Mesendoderm (in vitro differentiated cells): ENCODE measurements around the gene PTPRM.

Experiments used
- DNase-seq: peaks from one replicate; pipeline ENCODE4 v3.0.0; 2013
- H2AK5ac ChIP-seq: 2 replicates; pipeline ENCODE4 v1.6.1; 2013; ENCODE audit warnings: low read length, inconsistent platforms
- H2BK120ac ChIP-seq: 2 replicates; pipeline ENCODE4 v1.6.1; 2013; ENCODE audit warnings: low read depth, mild to moderate bottlenecking, low read length, moderate library complexity, mixed read lengths
- H2BK15ac ChIP-seq: replicated peaks from 2 replicates; pipeline ENCODE4 v1.6.1; 2013; ENCODE audit warnings: low read depth, mild to moderate bottlenecking, moderate library complexity
- H2BK5ac ChIP-seq: 2 replicates; pipeline ENCODE4 v1.6.1; 2013; ENCODE audit warnings: low read length, inconsistent platforms
- H3K18ac ChIP-seq: 2 replicates; pipeline ENCODE4 v1.6.1; 2013; ENCODE audit warnings: mild to moderate bottlenecking, low read length, mixed read lengths
- H3K23ac ChIP-seq: one replicate; pipeline ENCODE4 v1.6.1; 2013; ENCODE audit warnings: low read length
- H3K27ac ChIP-seq: 2 replicates; pipeline ENCODE4 v1.5.1; 2013; ENCODE audit warnings: low read depth, mild to moderate bottlenecking, inconsistent platforms, low read length, moderate library complexity
- H3K27me3 ChIP-seq: 2 replicates; pipeline ENCODE4 v1.6.1; 2013; ENCODE audit warnings: low read length, control low read depth, mild to moderate bottlenecking, inconsistent platforms; ENCODE audit not compliant: insufficient read depth, poor library complexity
- H3K36me3 ChIP-seq: 2 replicates; pipeline ENCODE4 v1.6.1; 2013; ENCODE audit warnings: low read length, inconsistent platforms; ENCODE audit not compliant: control insufficient read depth, insufficient read depth
- H3K4ac ChIP-seq: one replicate; pipeline ENCODE4 v1.6.1; 2013; ENCODE audit warnings: low read depth, mild to moderate bottlenecking, low read length, moderate library complexity
- H3K4me1 ChIP-seq: 2 replicates; pipeline ENCODE4 v1.6.1; 2013; ENCODE audit warnings: low read depth, low read length, inconsistent platforms; ENCODE audit not compliant: control insufficient read depth
- H3K4me2 ChIP-seq: 2 replicates; pipeline ENCODE4 v1.6.1; 2013; ENCODE audit warnings: low read length
- H3K4me3 ChIP-seq: 2 replicates; pipeline ENCODE4 v1.5.1; 2013; ENCODE audit warnings: mild to moderate bottlenecking, low read length
- H3K56ac ChIP-seq: one replicate; pipeline ENCODE4 v1.6.1; 2013; ENCODE audit warnings: low read length
- H3K79me1 ChIP-seq: 2 replicates; pipeline ENCODE4 v1.6.1; 2013; ENCODE audit warnings: low read length, inconsistent platforms
- H3K79me2 ChIP-seq: 2 replicates; pipeline ENCODE4 v1.6.1; 2013; ENCODE audit warnings: mild to moderate bottlenecking, low read length; ENCODE audit not compliant: control insufficient read depth, insufficient read depth
- H3K9ac ChIP-seq: 2 replicates; pipeline ENCODE4 v1.6.1; 2013; ENCODE audit warnings: low read length, inconsistent platforms
- H4K5ac ChIP-seq: one replicate; pipeline ENCODE4 v1.6.1; 2013; ENCODE audit warnings: low read length
- H4K8ac ChIP-seq: one replicate; pipeline ENCODE4 v1.6.1; 2013; ENCODE audit warnings: low read depth, mild to moderate bottlenecking, control low read depth, low read length, moderate library complexity
- WGBS: extraction: QIAGEN DNeasy Blood & Tissue Kit; methylation state at CpG from one replicate; pipeline ENCODE4 v1.1.7; 2013; ENCODE audit warnings: low lambda C conversion rate, missing lambda C conversion rate; ENCODE audit not compliant: insufficient coverage; ENCODE audit errors: extremely low coverage; 5-methylcytosine and 5-hydroxymethylcytosine counted together

Gene PTPRM

GRCh38 chr18:7918701-7919100 lies 351.6 kb downstream of the PTPRM start:
- Histone ChIP-seq H3K9ac (no peak overlapping the region), H3K4me1 (peaks cover 5% of the 10 kb centered on the region), H4K5ac (no peak overlapping the region), H3K4me3 (no peak overlapping the region), H3K79me1 (no peaks in the 10 kb centered on the region), H2BK120ac (no peak overlapping the region), H4K8ac (no peak overlapping the region), H2BK15ac (no peak overlapping the region), H3K4ac (no peak overlapping the region), H2BK5ac (no peak overlapping the region), H3K4me2 (no peak overlapping the region), H3K27me3 (no peaks in the 10 kb centered on the region), H3K23ac (no peak overlapping the region), H3K27ac (no peak overlapping the region), H3K79me2 (no peaks in the 10 kb centered on the region), H3K36me3 (no peaks in the 10 kb centered on the region), H2AK5ac (no peak overlapping the region), H3K18ac (no peak overlapping the region), H3K56ac (no peak overlapping the region)
- DNase-seq: no peak
- WGBS: no CpG with 5 or more reads among the region's 2 CpGs

DNA sequence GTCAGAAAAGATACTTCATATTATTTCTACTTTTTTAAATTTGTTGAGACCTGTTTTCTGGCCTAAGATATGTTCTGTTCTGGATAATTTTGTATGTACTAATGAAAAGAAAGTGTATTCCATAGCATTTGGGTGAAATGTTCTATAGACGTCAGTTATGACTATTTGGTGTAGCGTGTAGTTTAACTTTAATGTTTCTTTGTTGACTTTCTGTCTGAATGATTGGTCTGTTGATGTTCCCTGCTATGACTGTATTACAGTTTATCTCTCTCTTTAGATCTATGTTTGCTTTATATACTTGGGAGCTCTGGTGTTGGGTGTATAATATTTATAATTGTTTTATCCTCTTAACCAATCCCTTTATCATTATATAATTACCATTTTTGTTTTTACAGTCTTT lies 352.4 kb downstream of the PTPRM start:
- peaks cover 5% of the 10 kb centered on the region for H3K4me1 ChIP-seq
- WGBS: no CpG with 5 or more reads among the region's 2 CpGs
- no peak overlapping the region for H3K27ac ChIP-seq

DNA sequence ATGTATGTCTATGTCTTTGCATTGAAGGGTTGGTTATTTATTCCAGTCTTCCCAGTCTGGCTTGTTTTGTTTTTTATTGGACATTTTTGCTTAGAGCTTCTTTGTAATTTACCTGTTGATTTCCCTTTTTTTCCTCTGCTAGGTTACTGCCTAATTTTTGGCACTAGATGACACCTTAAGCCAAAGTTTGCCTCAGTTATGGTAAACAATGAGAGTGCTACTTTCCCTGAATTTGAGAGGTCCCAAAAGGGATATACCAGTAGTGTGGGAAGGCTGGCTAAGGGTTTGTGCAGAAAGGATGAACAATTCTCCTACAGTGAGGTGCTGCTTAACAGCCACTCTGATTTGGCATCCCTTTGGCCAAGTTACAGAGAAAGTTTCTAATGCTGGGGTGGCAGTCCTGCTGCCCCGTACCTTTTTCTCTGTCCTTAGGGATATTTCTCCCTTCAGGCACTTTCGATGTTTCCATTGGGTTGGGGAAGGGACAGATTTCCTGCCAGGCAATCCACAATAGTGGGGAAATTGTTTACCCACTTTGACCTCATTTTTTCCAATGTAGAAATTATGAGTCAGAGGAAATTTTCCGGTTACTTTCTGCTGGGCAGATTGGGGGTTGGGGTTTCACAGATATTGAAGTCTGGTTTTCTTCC lies 354.9 kb downstream of the PTPRM start:
- H3K4me3 ChIP-seq: no peak overlapping the region

More for the DNA sequence above, 352.4 kb downstream of the PTPRM start:
- Histone ChIP-seq H3K4me3 (no peak overlapping the region), H3K4me2 (no peak overlapping the region), H3K36me3 (no peaks in the 10 kb centered on the region), H4K5ac (no peak overlapping the region), H3K56ac (no peak overlapping the region), H2BK120ac (no peak overlapping the region), H3K23ac (no peak overlapping the region), H2BK5ac (no peak overlapping the region), H3K27me3 (no peaks in the 10 kb centered on the region), H2BK15ac (no peak overlapping the region), H3K18ac (no peak overlapping the region), H3K79me1 (no peaks in the 10 kb centered on the region), H3K79me2 (no peaks in the 10 kb centered on the region), H2AK5ac (no peak overlapping the region), H3K9ac (no peak overlapping the region), H3K4ac (no peak overlapping the region), H4K8ac (no peak overlapping the region)
- DNase-seq: no peak

DNA sequence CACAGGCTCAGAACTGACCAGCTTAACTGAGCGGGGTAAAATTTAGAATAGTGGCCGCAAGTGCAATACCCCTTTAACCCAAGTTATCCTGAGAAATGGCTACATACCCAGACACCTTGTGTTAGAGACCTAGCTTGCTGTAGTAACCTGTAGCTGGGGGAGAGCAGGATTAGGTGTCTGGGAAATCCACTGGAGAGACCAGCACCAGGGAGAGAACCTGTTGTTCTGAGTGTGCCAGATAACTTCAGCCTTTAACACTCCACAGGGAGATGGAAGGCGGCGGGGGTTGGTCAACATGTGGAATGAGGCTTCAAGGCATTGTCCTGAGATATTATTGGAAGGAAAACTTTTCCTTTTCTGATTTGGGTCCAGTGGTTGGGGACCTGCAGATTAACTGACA lies 356.0 kb downstream of the PTPRM start:
- Histone ChIP-seq H2BK120ac (no peak overlapping the region), H2AK5ac (no peak overlapping the region), H3K18ac (no peak overlapping the region), H3K36me3 (no peaks in the 10 kb centered on the region), H3K27me3 (no peaks in the 10 kb centered on the region), H2BK15ac (no peak overlapping the region), H2BK5ac (no peak overlapping the region), H3K4ac (no peak overlapping the region), H3K4me3 (no peak overlapping the region), H3K9ac (no peak overlapping the region), H4K5ac (no peak overlapping the region), H3K4me1 (peaks cover 5% of the 10 kb centered on the region), H3K23ac (no peak overlapping the region), H3K27ac (no peak overlapping the region), H4K8ac (no peak overlapping the region), H3K79me1 (no peaks in the 10 kb centered on the region), H3K56ac (no peak overlapping the region), H3K79me2 (no peaks in the 10 kb centered on the region), H3K4me2 (no peak overlapping the region)
- no CpG with 5 or more reads among the region's 4 CpGs for WGBS
- peak; percentile 57 for DNase-seq

More for the DNA sequence above, 354.9 kb downstream of the PTPRM start:
- no peak for DNase-seq
- Histone ChIP-seq H3K36me3 (no peaks in the 10 kb centered on the region), H3K4me2 (no peak overlapping the region), H3K27me3 (no peaks in the 10 kb centered on the region), H3K18ac (no peak overlapping the region), H3K23ac (no peak overlapping the region), H3K27ac (no peak overlapping the region), H3K79me1 (no peaks in the 10 kb centered on the region), H2BK15ac (no peak overlapping the region), H2BK5ac (no peak overlapping the region), H3K9ac (no peak overlapping the region), H4K8ac (no peak overlapping the region), H2AK5ac (no peak overlapping the region), H3K4ac (no peak overlapping the region), H3K79me2 (no peaks in the 10 kb centered on the region), H3K4me1 (peaks cover 5% of the 10 kb centered on the region), H3K56ac (no peak overlapping the region), H2BK120ac (no peak overlapping the region), H4K5ac (no peak overlapping the region)
- WGBS: no CpG with 5 or more reads among the region's 3 CpGs

- H3K18ac ChIP-seq: no peak overlapping the region
- no peaks in the 10 kb centered on the region for H3K27me3 ChIP-seq
- H3K4me2 ChIP-seq: no peak overlapping the region
- no peak overlapping the region for H3K23ac ChIP-seq
- H3K79me2 ChIP-seq: no peaks in the 10 kb centered on the region
- no peak overlapping the region for H3K27ac ChIP-seq
- no peak overlapping the region for H3K9ac ChIP-seq
- no peak overlapping the region for H3K56ac ChIP-seq
- H3K36me3 ChIP-seq: no peaks in the 10 kb centered on the region
- H3K79me1 ChIP-seq: no peaks in the 10 kb centered on the region
- DNase-seq: peak; percentile 75
- no peak overlapping the region for H3K4ac ChIP-seq
- WGBS: no CpG with 5 or more reads among the region's 5 CpGs
- H3K4me3 ChIP-seq: no peak overlapping the region
- H4K8ac ChIP-seq: no peak overlapping the region
- peaks cover 5% of the 10 kb centered on the region for H3K4me1 ChIP-seq
- H2BK5ac ChIP-seq: no peak overlapping the region
- H2BK15ac ChIP-seq: no peak overlapping the region
- H4K5ac ChIP-seq: no peak overlapping the region
- H2AK5ac ChIP-seq: no peak overlapping the region
- H2BK120ac ChIP-seq: no peak overlapping the region
These were observed 357.5 kb downstream of the PTPRM start for GRCh38 chr18:7924616-7925015.

GRCh38 chr18:7926526-7926925 lies 359.4 kb downstream of the PTPRM start:
- no peak overlapping the region for H3K27ac ChIP-seq
- no peak overlapping the region for H3K4me3 ChIP-seq
- H3K79me1 ChIP-seq: no peaks in the 10 kb centered on the region
- peak; percentile 57 for DNase-seq
- WGBS: no CpG with 5 or more reads among the region's 4 CpGs
- H2BK15ac ChIP-seq: no peak overlapping the region
- no peaks in the 10 kb centered on the region for H3K79me2 ChIP-seq
- no peak overlapping the region for H3K18ac ChIP-seq
- no peak overlapping the region for H2BK5ac ChIP-seq
- peaks cover 5% of the 10 kb centered on the region for H3K4me1 ChIP-seq
- H3K23ac ChIP-seq: no peak overlapping the region
- H2AK5ac ChIP-seq: no peak overlapping the region
- H4K8ac ChIP-seq: no peak overlapping the region
- H3K9ac ChIP-seq: no peak overlapping the region
- no peaks in the 10 kb centered on the region for H3K27me3 ChIP-seq
- no peak overlapping the region for H3K4me2 ChIP-seq
- H2BK120ac ChIP-seq: no peak overlapping the region
- no peak overlapping the region for H4K5ac ChIP-seq
- no peaks in the 10 kb centered on the region for H3K36me3 ChIP-seq
- H3K4ac ChIP-seq: no peak overlapping the region
- no peak overlapping the region for H3K56ac ChIP-seq
